HG03039 (cell line): ENCODE measurements around the gene RPTOR.
"Not testable (repeated sequence)": the region's sequence is repeated elsewhere in the genome, so short reads cannot be mapped to it uniquely, and the experiment has no call there.

Experiments
- ATAC-seq: cut with Tn5 transposase; IDR thresholded peaks from one replicate; pipeline ENCODE4 v1.9.1; 2021; ENCODE audit warnings: mild to moderate bottlenecking, moderate library complexity; ENCODE audit not compliant: unreplicated experiment

Gene RPTOR

GRCh38 chr17:80790981-80791742, 246.5 kb downstream of the RPTOR start:
- no peak for ATAC-seq

- no peak for ATAC-seq
Observed at GRCh38 chr17:80791758-80792284, 247.2 kb downstream of the RPTOR start.

- ATAC-seq, result no peak
Observed at GRCh38 chr17:80792373-80792781, 247.7 kb downstream of the RPTOR start.

- ATAC-seq, result no peak
Observed at GRCh38 chr17:80793421-80793820, 248.8 kb downstream of the RPTOR start.

GRCh38 chr17:80793851-80794267, 249.2 kb downstream of the RPTOR start:
- ATAC-seq, result no peak

- no peak for ATAC-seq
Observed at GRCh38 chr17:80794281-80795089, 249.8 kb downstream of the RPTOR start.

- ATAC-seq, result no peak
Observed at GRCh38 chr17:80795090-80795580, 250.5 kb downstream of the RPTOR start.

GRCh38 chr17:80795754-80796153, 251.1 kb downstream of the RPTOR start:
- no peak for ATAC-seq

- ATAC-seq, result no peak
Observed at GRCh38 chr17:80796430-80796861, 251.8 kb downstream of the RPTOR start.

GRCh38 chr17:80797222-80797621, 252.6 kb downstream of the RPTOR start:
- ATAC-seq, result not testable (repeated sequence)

GRCh38 chr17:80797741-80798594, 253.3 kb downstream of the RPTOR start:
- no peak for ATAC-seq

GRCh38 chr17:80798595-80799537, 254.2 kb downstream of the RPTOR start:
- ATAC-seq, result no peak

GRCh38 chr17:80799538-80800480, 255.2 kb downstream of the RPTOR start:
- no peak for ATAC-seq

GRCh38 chr17:80800481-80801391, 256.1 kb downstream of the RPTOR start:
- ATAC-seq, result no peak

GRCh38 chr17:80802626-80803450, 258.2 kb downstream of the RPTOR start:
- no peak for ATAC-seq
